Renal cortical epithelial cell (primary cell): ENCODE measurements around the gene TMBIM1. TPM values are rescaled to one million over a fixed set of nuclear protein-coding genes. Genes with fewer than 3 reads are reported as not detected.

Experiments used
- DNase-seq: peaks from one replicate; pipeline ENCODE4 v3.0.0-alpha.2; 2011; ENCODE audit warnings: low read depth
- total RNA-seq: library from RNA; depleted of rRNA; stranded (reverse); fragments of >200 nt; gene quantifications from 2 replicates; pipeline ENCODE4 v1.2.3, GENCODE V29; 2014

Gene TMBIM1
- total RNA-seq, 1 donor from 2014 or later, result 165 TPM

DNA sequence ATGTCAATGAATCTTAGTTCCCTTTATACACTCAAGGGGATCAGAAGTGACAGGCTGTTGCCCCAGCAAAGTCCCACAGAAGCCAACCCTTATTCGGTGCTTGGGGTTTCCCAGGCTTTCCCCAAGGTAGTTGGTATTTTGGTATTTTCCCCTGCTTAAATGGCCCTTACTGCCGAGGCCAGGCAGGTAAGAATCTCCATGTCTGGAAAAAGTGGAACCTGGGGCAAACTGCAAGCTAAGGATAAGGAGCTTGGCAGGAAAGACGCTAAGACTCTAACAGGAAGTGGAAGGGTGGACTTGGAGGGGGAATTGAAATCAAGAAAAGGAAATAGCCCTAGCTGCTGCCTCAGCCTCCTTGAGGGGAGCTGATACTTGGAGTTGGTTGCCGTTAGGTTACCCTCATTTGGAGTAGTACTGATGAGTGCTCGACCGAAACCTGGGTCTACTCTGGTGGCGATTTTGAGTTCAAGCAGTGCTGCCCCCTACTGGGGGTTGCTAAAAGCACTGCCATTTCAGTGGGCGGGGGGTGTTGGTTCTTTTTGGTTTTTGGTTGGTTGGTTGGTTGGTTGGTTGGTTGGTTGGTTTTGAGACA lies 34.8 kb downstream of the TMBIM1 start:
- DNase-seq, result no peak

DNA sequence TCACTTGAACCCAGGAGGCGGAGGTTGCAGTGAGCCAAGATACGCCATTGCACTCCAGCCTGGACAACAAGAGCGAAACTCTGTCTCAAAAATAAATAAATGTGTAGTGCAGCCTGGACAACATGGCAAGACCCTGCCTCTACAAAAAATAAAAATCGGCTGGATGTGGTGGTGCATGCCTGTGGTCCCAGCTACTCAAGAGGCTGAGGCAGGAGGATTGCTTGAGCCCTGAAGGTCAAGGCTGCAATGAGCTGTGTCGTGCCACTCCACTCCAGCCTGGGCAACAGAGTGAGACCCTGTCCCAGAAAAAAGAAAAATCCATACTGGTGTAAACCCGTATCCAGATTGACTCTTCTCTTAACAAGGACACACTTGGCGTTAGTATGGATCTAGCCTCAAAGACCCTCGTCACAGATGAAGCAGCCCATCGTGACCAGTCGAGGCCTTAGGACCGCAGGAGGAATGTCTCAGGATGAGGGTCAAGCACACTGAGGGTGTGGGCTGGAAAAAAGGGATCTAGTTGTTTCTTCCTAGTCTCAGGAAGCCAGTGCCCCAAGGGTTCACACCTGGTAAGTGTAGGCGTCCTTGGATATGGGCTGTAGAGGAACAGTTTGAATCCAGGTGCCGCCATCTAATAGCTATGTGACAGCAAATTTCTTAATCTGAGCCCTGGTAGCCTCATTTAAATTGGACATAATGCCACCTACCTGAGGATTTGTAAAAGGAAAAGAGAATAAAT lies 35.5 kb downstream of the TMBIM1 start:
- DNase-seq, result no peak

DNA sequence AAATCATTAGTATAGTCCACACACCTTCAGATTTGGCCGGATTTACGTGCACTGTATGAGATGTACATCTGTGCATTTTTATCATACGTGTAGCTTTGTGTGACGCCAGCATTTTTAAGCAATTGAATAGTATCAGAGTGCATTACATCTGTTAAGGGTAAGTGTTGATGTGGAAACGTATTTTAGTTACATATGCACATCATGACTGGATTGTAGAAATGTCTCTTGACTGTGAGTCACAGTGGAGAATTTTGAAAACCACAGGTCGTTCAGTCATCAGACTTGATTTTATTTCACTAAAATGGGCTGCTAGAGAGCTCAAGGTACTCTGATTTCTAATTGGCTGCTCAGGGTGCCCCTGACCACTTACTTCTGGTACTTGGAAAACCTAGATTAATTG lies 36.9 kb downstream of the TMBIM1 start:
- peak; percentile 30 for DNase-seq

DNA sequence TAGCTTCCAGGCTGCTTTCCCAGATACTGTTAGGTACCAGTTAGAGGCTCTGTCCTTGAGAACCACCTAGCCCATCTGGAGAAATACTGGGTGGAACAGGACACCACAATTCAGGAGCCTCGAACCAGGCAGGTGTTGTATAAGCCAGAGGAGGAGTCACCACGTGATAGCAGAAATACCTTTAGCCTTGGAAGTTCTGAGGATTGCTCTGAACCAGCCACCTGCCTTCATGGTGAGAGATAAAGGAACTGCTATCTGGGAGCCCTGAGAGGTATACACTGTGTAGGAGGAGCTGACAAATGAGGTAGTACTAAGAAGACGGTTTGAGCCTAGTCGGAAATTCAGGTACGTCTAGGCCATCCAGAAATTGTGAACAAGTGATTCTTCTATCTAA lies 39.1 kb downstream of the TMBIM1 start:
- DNase-seq, result no peak

DNA sequence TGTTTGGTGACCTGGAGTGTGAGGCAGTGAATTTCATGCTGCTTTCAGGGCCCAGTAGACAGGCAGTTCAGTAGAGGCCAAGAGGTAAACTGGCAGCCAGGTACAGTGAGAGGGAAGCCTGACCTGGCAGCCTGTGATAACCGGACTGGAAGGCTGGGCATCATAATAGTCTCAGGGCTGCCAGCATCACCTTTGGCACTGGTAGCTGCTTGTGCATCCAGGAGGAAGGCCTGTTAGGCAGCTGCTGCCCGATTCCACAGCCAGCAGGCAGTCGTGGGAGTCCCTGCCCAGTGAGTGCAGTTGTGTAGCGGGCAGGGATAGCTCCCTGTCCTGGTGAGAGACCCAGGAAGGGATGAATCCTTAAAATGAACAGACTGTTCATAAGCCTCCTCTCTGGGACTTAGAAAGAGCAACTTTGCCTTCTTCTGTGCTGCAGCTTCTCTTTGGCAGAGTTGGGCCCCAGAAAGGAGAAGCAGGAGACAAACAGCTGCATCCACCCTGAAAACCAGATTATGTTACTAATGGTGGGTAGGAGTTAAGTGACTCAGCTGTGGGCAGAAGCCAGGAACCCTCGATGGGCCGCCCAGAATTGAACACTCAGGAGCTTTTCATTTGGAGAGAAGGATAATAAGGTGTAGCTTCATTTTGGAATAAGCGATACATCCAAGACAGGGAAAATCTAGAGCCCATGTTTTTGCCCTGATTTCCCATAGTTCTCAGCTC lies 39.6 kb downstream of the TMBIM1 start:
- DNase-seq, result no peak

DNA sequence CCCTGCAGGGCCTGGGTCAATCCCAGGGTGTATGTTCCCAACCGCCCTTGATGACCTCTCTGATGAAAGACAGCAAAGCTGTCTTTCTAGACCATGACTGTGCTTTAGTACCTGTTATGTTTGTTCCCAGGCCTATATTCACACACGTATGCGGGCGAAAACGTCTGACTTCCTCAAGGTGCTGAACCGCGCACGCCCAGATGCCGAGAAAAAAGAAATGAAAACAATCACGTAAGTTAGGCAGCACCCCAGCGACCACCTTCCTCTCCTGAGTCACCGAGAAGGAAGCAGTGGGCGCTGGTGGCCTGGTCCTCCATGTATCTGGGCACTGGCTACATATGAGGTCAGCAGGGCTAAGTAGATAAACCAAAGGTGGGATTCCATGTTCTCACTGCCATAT lies 42.6 kb downstream of the TMBIM1 start:
- DNase-seq, result no peak

DNA sequence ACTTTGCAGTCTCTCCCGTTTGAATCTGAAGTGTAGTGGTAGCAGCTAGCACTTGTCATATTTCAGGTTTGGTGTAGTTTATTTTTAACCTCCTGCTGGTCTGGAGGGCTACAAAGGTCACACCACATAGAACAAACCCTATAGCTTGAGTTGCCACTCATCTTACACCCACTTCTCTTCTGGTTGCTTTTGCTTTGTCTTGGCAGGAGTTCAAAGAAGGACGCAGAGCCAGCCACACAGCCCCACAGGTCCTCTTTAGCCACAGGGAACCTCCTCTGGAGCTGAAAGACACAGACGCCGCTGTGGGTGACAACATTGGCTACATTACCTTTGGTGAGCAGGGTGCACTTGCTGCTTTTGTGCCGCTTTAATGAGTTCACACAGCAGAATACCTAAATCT lies 47.1 kb downstream of the TMBIM1 start:
- DNase-seq, result no peak

DNA sequence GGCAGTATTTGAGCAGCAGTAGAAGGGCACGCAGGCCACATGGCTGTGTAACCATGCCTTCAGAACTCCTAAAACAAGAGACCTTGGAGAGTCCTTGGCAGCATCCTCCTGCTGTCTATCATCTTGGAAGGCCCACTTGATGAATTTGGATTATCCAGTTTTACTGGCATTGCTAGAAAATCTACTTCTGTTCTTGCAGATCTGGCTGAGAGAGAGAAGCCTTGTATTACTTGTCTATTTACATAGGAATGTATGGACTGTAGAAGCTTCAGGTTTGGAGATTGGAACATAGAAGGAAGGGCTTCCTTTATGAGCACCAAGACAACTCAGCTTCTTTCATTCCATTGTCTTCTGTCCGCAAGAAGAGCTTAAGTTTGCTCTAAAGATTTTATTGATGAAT lies 47.6 kb downstream of the TMBIM1 start:
- DNase-seq, result no peak

DNA sequence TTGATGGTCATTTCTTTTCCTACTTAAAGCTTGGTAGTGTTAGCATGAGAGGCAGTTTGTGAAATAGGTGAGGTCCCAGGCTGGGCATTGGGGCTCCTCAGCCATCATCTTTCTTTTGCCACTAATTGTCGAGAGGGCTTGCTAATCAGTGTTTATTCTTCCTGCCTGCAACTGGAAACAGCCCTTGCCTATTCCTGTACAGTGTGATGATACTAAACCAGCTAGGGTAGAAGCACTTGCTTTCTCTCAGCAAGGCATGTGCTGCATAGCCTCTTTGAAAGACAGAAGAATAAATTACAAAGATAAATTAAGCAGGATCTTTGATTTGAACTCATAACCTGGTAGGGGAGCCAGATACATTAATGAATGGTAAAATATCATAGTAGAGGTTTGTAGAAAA lies 48.1 kb downstream of the TMBIM1 start:
- no peak for DNase-seq

DNA sequence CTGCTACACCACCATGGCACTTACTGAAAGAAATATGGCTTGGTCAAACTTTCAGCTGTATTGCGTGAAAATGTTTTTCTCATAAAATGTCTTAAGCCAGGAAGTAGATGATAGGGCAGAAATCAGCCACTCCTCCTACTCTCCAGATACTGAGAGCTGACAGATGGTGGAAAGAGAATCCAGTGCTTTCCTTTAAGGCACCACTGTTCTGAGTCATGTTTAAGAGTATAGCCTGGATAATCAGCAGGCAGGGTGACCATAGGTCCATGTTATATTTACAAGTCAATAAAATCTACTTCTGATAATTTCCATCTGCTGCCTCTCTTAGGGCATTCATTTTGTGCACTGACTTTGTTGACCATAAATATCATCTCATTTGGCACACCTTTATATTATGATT lies 53.4 kb downstream of the TMBIM1 start:
- DNase-seq, result no peak

DNA sequence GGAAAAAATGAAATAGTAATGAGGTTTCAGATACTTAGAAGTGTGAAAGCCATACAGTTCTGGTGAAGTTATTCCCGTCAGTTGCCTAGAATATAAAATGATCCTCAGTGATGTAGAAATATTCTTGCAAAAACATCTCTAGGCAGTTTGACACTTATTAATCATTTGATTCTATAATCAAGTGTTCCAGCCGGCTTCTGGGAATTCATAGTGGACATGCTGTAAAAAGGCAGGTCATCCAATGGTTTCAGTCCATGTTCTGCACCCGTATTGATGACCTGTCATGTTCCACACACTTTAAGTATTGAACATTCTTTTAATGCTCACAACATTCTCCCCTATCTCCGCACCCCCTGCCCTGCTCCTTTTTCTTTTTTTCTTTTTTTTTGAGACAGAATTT lies 55.5 kb downstream of the TMBIM1 start:
- no peak for DNase-seq

DNA sequence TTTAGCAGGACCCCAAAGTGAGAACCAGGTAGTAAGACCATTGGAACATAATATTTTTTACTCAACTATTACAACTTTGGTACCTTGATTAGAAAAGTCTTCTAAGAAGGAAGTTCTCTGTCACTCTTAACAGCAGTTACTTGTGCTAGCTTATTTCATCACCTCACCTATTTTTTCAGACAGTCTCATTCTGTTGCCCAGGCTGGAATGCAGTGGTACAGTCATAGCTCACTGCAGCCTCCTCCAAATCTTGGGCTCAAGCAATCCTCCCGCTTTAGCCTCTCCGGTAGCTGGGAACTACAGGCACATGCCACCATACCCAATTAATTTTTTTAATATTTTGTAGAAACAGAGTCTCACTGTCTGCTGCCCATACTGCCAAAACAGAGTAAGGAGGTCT lies 57.3 kb downstream of the TMBIM1 start:
- DNase-seq, result no peak

DNA sequence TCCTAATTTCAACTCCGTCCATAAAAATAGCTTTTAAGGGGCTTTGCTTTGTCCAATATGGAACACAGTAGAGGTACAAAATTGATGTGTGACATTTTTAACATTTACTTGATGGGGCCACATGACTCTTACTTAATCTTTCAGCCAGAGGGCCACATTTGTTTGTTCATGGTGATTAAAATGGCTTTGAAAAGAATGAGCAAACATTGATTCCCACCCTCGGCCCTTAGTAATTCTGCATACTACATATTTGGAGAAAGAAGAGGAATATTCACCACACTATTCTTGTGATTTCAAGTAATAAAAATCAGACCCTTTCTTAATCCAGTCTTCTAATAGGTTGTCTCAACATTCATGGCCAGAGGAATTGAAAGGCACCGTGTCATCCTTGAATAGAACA lies 57.8 kb downstream of the TMBIM1 start:
- no peak for DNase-seq

DNA sequence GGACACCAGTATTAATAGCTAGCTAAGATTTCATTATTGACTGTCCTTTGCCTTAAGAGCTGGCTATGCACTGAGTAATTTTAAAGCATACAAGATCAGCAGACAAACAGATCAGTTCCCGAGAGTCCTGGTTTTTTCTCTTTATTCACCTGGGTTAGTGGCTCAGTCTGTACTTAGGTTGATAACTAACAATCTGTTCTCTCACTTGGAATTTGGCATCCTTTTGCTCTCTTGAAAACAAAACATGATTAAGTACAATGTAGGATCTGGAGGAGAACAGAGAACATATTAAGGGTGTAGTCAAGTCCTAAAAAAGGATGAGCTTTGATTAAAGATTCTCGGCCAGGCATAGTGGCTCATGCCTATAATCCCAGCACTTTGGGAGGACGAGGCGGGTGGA lies 58.8 kb downstream of the TMBIM1 start:
- no peak for DNase-seq

DNA sequence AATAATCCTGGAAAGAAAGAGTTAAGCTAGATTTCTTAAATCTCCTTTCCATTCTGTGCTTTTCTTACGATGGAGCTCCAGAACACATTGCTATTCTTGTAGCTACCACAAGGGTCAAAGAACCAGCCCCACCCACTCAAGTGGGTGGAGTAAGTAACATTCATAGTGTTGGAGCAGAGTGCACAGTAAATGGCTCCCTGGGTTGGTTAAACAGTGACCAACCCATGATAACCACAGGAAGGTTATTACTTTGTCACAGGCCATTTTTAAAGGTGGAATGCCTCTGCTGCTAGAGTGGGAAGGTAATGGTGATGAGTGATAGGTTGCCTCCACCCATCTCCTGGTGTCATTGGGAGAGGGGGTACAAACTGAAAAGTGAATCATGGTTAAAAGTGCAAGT lies 61.4 kb downstream of the TMBIM1 start:
- DNase-seq, result peak; percentile 97

DNA sequence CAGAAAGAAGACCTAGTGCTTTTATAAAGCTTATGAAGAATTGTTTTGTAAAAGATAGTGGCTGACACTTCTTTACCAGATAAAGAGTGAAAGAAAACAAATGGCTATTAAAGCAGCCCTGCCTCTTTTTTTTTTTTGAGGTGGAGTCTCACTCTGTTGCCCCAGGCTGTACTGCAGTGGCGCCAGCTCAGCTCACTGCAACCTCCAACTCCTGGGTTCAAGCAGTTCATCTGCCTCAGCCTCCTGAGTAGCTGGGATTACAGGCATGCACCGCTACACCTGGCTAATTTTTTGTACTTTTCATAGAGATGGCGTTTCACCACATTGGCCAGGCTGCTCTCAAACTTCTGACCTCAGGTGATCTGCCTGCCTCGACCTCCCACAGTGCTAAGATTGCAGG lies 62.5 kb downstream of the TMBIM1 start:
- DNase-seq, result peak; percentile 72

DNA sequence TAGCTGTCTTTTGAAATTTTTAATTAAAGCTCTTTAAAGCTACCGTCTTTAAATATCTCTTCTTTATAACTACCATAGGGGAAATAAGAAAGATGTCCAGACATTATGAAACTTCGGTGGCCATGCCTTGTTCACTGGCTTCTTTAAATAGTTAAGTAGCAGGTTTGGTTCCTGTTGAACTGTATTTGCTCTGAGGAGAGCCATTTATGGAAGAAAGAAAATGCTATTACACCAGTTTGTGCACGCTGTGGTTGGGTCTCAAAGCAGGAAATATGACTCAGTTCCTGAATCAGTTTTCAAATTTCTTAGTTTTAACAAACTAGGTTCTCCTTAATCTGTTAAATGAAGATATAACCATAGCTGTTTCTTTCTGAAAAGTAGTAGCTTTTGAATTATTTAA lies 63.1 kb downstream of the TMBIM1 start:
- DNase-seq, result peak; percentile 92

DNA sequence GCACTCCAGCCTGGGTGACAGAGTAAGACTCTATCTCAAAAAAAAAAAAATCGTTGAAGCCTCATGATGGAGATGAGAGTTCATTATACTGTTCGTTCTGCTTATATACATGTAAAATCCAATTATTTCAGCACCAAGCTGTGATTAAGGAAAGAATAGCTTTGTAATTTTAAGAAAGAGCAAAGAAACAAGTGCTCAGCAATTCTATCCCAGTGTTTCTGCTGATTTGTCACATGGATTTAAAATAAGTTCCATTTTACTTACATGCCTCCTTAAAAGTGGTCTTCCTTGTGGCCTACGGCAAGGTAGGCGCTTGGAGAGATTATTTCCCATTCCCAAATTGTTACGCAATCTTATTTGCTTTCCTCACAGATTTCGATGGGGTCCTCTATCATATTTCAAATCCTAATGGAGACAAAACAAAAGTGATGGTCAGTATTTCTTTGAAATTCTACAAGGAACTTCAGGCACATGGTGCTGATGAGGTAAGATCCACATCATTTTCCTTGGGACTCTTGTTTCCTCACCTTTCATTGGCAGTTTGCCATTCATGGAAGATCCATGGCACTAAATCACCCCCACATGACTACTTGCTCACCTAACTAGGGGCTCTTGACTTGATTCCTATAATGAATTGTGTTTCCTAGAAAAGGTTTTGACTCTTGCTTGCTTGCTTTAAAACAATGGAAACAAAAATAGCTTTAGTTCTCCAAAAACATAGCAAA lies 63.8 kb downstream of the TMBIM1 start:
- peak; percentile 74 for DNase-seq

DNA sequence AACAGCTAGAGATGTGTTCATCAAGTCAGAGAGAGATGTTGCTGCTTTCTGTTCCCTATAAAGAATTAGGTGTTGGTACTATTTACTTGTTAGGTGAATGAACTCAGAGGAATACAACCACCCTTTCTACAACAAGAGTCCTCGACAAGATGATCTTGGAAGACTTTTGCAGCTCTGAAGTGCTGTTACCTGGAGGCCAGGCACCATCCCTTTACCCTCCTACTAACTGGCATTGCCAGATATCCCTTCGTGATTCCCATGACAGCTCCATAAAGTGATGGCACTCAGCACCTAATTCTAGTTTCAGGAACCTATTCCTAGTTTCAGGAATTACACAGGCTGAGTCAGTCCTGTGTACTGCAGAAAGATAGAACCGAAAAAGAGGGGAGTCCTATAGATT lies 65.4 kb downstream of the TMBIM1 start:
- no peak for DNase-seq
